HFFc6 (cell line): Measurements from ENCODE around the gene LRP10. TPM values are rescaled to one million over a fixed set of nuclear protein-coding genes. Genes with fewer than 3 reads are reported as not detected.
A peak's percentile ranks its signal among the peaks of the same experiment; 100 is the strongest.

ENCODE experiments used
- DNase-seq: peaks from one replicate; pipeline ENCODE4 v3.0.0-alpha.2; 2018
- H3K27ac Mint-ChIP-seq: 2 replicates; pipeline ENCODE4 v1.8.0; 2020; ENCODE audit warnings: mild to moderate bottlenecking, mixed read lengths
- H3K27me3 Mint-ChIP-seq: 2 replicates; pipeline ENCODE4 v1.8.0; 2021; ENCODE audit warnings: mild to moderate bottlenecking, moderate library complexity, mixed read lengths; ENCODE audit not compliant: insufficient read depth
- H3K36me3 Mint-ChIP-seq: 2 replicates; pipeline ENCODE4 v1.8.0; 2021; ENCODE audit warnings: low read depth, mixed read lengths
- H3K4me1 Mint-ChIP-seq: 2 replicates; pipeline ENCODE4 v1.8.0; 2020; ENCODE audit warnings: low read depth, mixed read lengths
- H3K4me3 Mint-ChIP-seq: 2 replicates; pipeline ENCODE4 v1.8.0; 2020; ENCODE audit warnings: mild to moderate bottlenecking, moderate library complexity, mixed read lengths
- H3K9me3 Mint-ChIP-seq: 2 replicates; pipeline ENCODE4 v1.8.0; 2020; ENCODE audit warnings: mild to moderate bottlenecking, mixed read lengths
- CTCF ChIP-seq: fragments of 200-600 bp; sonication (generic); IDR thresholded peaks from 2 replicates; pipeline ENCODE4 v1.5.0; 2021; ENCODE audit warnings: antibody characterized with exemption, mild to moderate bottlenecking
- total RNA-seq, 6 experiments: library from RNA; stranded (reverse); fragmentation: NEBNext Ultra II Directional; extraction: Animal tissue kit (Norgen Biotek cat#: 25700); gene quantifications; 2 replicates in 1 of 6; 3 replicates in 5 of 6; pipeline ENCODE4 v1.2.3, GENCODE V29; 2021

Gene LRP10
- total RNA-seq, 6 experiments from 2014 or later = 168 to 226 (median 186) TPM

- TF ChIP-seq CTCF = no peak
- peaks cover 48% of the 10 kb centered on the region for H3K36me3 Mint-ChIP-seq
- H3K4me3 Mint-ChIP-seq = no peak overlapping the region
- H3K9me3 Mint-ChIP-seq = no peaks in the 10 kb centered on the region
- no peak for DNase-seq
- peaks cover 2% of the 10 kb centered on the region for H3K27me3 Mint-ChIP-seq
- peaks cover 53% of the 10 kb centered on the region for H3K4me1 Mint-ChIP-seq
- peak overlapping the region; percentile 93 for H3K27ac Mint-ChIP-seq
Observed at GRCh38 chr14:22842211-22843122, 29.1 kb upstream of the LRP10 start.

- TF ChIP-seq CTCF = no peak
- peaks cover 2% of the 10 kb centered on the region for H3K27me3 Mint-ChIP-seq
- no peak overlapping the region for H3K4me3 Mint-ChIP-seq
- H3K9me3 Mint-ChIP-seq = no peaks in the 10 kb centered on the region
- H3K36me3 Mint-ChIP-seq = peaks cover 42% of the 10 kb centered on the region
- no peak for DNase-seq
- H3K27ac Mint-ChIP-seq = peak overlapping the region; percentile 57; the same call in 1 of the 2 replicates
- peaks cover 60% of the 10 kb centered on the region for H3K4me1 Mint-ChIP-seq
Observed at GRCh38 chr14:22843123-22843925, 28.2 kb upstream of the LRP10 start.

GRCh38 chr14:22844221-22845102 lies 27.1 kb upstream of the LRP10 start:
- Mint-ChIP-seq H3K27ac (peak overlapping the region; percentile 63), H3K27me3 (peaks cover 2% of the 10 kb centered on the region), H3K4me1 (peaks cover 60% of the 10 kb centered on the region), H3K9me3 (no peaks in the 10 kb centered on the region), H3K4me3 (no peak overlapping the region), H3K36me3 (peaks cover 36% of the 10 kb centered on the region)
- TF ChIP-seq CTCF = no peak
- DNase-seq = no peak

GRCh38 chr14:22845103-22845394 lies 26.5 kb upstream of the LRP10 start:
- no peak for TF ChIP-seq CTCF
- no peaks in the 10 kb centered on the region for H3K9me3 Mint-ChIP-seq
- DNase-seq = no peak
- peaks cover 2% of the 10 kb centered on the region for H3K27me3 Mint-ChIP-seq
- H3K4me1 Mint-ChIP-seq = peaks cover 62% of the 10 kb centered on the region
- peak overlapping the region; percentile 63 for H3K27ac Mint-ChIP-seq
- H3K36me3 Mint-ChIP-seq = peaks cover 36% of the 10 kb centered on the region
- H3K4me3 Mint-ChIP-seq = no peak overlapping the region
